ENCODE results near the gene SCLY.

The SCLY gene

GRCh38 chr2:238123991-238124470 is 63.2 kb downstream of the SCLY start:
- DNase-seq (ENCODE audit: insufficient read length, low spot score) (no peak), FAIRE-seq (no peak)

- no peak for DNase-seq (ENCODE audit: insufficient read length, low spot score)
- no peak for FAIRE-seq
Observed at GRCh38 chr2:238124488-238125126, 63.8 kb downstream of the SCLY start.

GRCh38 chr2:238125127-238125885 is 64.5 kb downstream of the SCLY start:
- FAIRE-seq (no peak), DNase-seq (ENCODE audit: insufficient read length, low spot score) (no peak)

GRCh38 chr2:238126338-238126737 is 65.5 kb downstream of the SCLY start:
- FAIRE-seq = no peak

GRCh38 chr2:238126775-238127164 is 66.0 kb downstream of the SCLY start:
- FAIRE-seq = no peak
- DNase-seq (ENCODE audit: insufficient read length, low spot score) = no peak

More at GRCh38 chr2:238126338-238126737, 65.5 kb downstream of the SCLY start:
- no peak for DNase-seq (ENCODE audit: insufficient read length, low spot score)

GRCh38 chr2:238127165-238128060 is 66.6 kb downstream of the SCLY start:
- DNase-seq (ENCODE audit: insufficient read length, low spot score) = peak; percentile 71
- FAIRE-seq = peak; percentile 79

GRCh38 chr2:238128061-238128440 is 67.2 kb downstream of the SCLY start:
- DNase-seq (ENCODE audit: insufficient read length, low spot score) (no peak), FAIRE-seq (no peak)

- DNase-seq (ENCODE audit: insufficient read length, low spot score) (no peak), FAIRE-seq (no peak)
Observed at GRCh38 chr2:238128534-238129001, 67.8 kb downstream of the SCLY start.

- FAIRE-seq = no peak
- no peak for DNase-seq (ENCODE audit: insufficient read length, low spot score)
Observed at GRCh38 chr2:238129166-238130010, 68.6 kb downstream of the SCLY start.

- FAIRE-seq (no peak), DNase-seq (ENCODE audit: insufficient read length, low spot score) (no peak)
Observed at GRCh38 chr2:238130111-238130695, 69.4 kb downstream of the SCLY start.

GRCh38 chr2:238130696-238131628 is 70.2 kb downstream of the SCLY start:
- FAIRE-seq (no peak), DNase-seq (ENCODE audit: insufficient read length, low spot score) (no peak)

GRCh38 chr2:238131761-238132462 is 71.1 kb downstream of the SCLY start:
- FAIRE-seq = no peak
- no peak for DNase-seq (ENCODE audit: insufficient read length, low spot score)

- FAIRE-seq (no peak), DNase-seq (ENCODE audit: insufficient read length, low spot score) (no peak)
Observed at GRCh38 chr2:238132463-238133450, 72.0 kb downstream of the SCLY start.

GRCh38 chr2:238133499-238134392 is 72.9 kb downstream of the SCLY start:
- no peak for FAIRE-seq
- DNase-seq (ENCODE audit: insufficient read length, low spot score) = no peak

GRCh38 chr2:238134393-238134785 is 73.6 kb downstream of the SCLY start:
- DNase-seq (ENCODE audit: insufficient read length, low spot score) (no peak), FAIRE-seq (no peak)

- DNase-seq (ENCODE audit: insufficient read length, low spot score) (no peak), FAIRE-seq (no peak)
Observed at GRCh38 chr2:238135601-238136150, 74.9 kb downstream of the SCLY start.
